Measurements from ENCODE around the gene PPP4R4.
"Not testable (repeated sequence)": the region's sequence is repeated elsewhere in the genome, so short reads cannot be mapped to it uniquely, and the experiment has no call there.

PPP4R4 gene

DNA sequence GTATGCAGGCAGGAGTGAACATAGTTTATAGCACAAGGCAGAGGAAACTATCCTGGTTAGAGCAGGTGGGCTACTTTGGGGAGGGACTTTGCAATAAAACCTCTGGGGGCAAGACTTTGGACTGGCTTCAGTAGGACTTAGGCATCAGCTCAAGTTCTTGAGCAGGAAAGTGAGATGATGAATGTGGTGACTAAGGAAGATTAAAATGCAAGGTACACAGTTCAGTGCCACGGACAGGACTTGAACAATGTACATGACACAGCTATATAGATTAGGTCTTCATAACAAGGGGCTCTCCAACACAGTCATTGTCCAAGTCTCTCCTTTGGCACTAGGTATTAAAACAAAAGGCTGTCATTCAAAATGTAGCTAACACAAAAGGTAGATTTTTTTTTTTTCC, 21.4 kb upstream of the PPP4R4 start:
- DNase-seq (ENCODE audit: insufficient read length) = no peak
- TF ChIP-seq POLR2AphosphoS5 (IDR thresholded peaks at IDR 0.05; ENCODE audit: low read depth, low read length) (no peak), TAF1 (IDR thresholded peaks at IDR 0.05; ENCODE audit: borderline replicate concordance, low read depth, low read length) (no peak), POLR2A (IDR thresholded peaks at IDR 0.05; ENCODE audit: low read depth, low read length) (no peak)
- FAIRE-seq = no peak

DNA sequence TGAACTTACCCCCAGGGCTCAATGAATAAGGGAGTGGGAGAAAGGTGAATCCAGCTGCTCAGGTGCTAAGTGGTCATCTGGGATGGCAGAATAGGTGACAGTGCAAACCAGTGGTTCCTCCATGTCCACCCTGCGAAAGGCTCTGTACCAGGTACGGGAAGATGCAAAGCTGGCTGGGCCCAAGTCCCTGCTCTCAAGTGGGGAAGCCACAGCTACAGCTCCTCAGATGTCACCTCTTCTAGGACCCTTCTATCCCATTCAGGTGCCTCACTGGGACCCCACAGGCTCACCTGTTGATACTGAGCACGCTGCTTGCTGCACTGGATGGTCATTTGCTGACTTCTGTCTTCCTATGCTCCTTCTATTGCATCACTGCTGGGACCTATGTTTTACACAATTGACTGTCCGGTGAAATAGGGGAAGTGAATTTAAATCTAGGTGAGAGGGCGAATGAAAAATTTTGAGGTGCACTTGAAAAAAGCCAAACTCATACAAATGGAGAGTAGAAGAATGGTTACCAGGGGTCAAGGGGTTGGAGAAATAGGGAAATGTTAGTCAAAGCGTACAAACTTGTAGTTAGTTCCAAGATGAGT, 20.3 kb upstream of the PPP4R4 start:
- no peak for FAIRE-seq
- DNase-seq (ENCODE audit: insufficient read length) = no peak
- TF ChIP-seq POLR2AphosphoS5 (IDR thresholded peaks at IDR 0.05; ENCODE audit: low read depth, low read length) = no peak
- no peak for TF ChIP-seq TAF1 (IDR thresholded peaks at IDR 0.05; ENCODE audit: borderline replicate concordance, low read depth, low read length)
- TF ChIP-seq POLR2A (IDR thresholded peaks at IDR 0.05; ENCODE audit: low read depth, low read length) = no peak

GRCh38 chr14:94156143-94156542, 18.0 kb upstream of the PPP4R4 start:
- DNase-seq (ENCODE audit: insufficient read length); FAIRE-seq: not testable (repeated sequence)

DNA sequence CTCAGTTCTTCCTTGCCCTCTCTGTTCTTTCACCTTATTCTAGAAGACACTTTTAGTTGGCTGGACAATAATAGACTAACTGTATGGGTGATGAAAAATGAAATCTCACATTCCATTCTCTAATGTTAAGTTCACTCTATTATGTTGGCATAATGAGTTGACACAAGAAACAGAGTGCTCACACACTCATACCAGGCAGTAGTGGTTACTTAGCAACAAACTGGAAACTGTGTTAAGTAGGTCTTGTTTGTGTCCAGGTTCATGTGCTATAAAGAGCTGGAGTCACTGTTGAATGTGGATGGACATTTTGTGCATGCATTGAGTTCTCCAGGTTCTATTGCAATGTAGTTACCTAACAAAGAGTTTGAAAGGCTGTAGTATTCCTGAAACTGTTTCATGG, 16.9 kb upstream of the PPP4R4 start:
- DNase-seq (ENCODE audit: insufficient read length) (no peak), FAIRE-seq (no peak)
- TF ChIP-seq POLR2A (IDR thresholded peaks at IDR 0.05; ENCODE audit: low read depth, low read length) = no peak
- TF ChIP-seq TAF1 (IDR thresholded peaks at IDR 0.05; ENCODE audit: borderline replicate concordance, low read depth, low read length) = no peak
- no peak for TF ChIP-seq POLR2AphosphoS5 (IDR thresholded peaks at IDR 0.05; ENCODE audit: low read depth, low read length)

GRCh38 chr14:94158239-94158883, 15.8 kb upstream of the PPP4R4 start:
- TF ChIP-seq POLR2A (IDR thresholded peaks at IDR 0.05; ENCODE audit: low read depth, low read length) (no peak), POLR2AphosphoS5 (IDR thresholded peaks at IDR 0.05; ENCODE audit: low read depth, low read length) (no peak), TAF1 (IDR thresholded peaks at IDR 0.05; ENCODE audit: borderline replicate concordance, low read depth, low read length) (no peak)
- no peak for FAIRE-seq
- DNase-seq (ENCODE audit: insufficient read length) = no peak

- FAIRE-seq (no peak), DNase-seq (ENCODE audit: insufficient read length) (no peak)
- no peak for TF ChIP-seq POLR2A (IDR thresholded peaks at IDR 0.05; ENCODE audit: low read depth, low read length)
- no peak for TF ChIP-seq POLR2AphosphoS5 (IDR thresholded peaks at IDR 0.05; ENCODE audit: low read depth, low read length)
- no peak for TF ChIP-seq TAF1 (IDR thresholded peaks at IDR 0.05; ENCODE audit: borderline replicate concordance, low read depth, low read length)
Observed at GRCh38 chr14:94161058-94161457, 13.1 kb upstream of the PPP4R4 start.

- no peak for DNase-seq (ENCODE audit: insufficient read length)
- no peak for FAIRE-seq
- no peak for TF ChIP-seq POLR2AphosphoS5 (IDR thresholded peaks at IDR 0.05; ENCODE audit: low read depth, low read length)
- TF ChIP-seq POLR2A (IDR thresholded peaks at IDR 0.05; ENCODE audit: low read depth, low read length) = no peak
- no peak for TF ChIP-seq TAF1 (IDR thresholded peaks at IDR 0.05; ENCODE audit: borderline replicate concordance, low read depth, low read length)
Observed at GRCh38 chr14:94161981-94162380, 12.1 kb upstream of the PPP4R4 start.

- DNase-seq (ENCODE audit: insufficient read length) (no peak), FAIRE-seq (no peak)
- TF ChIP-seq POLR2A (IDR thresholded peaks at IDR 0.05; ENCODE audit: low read depth, low read length) = no peak
- no peak for TF ChIP-seq TAF1 (IDR thresholded peaks at IDR 0.05; ENCODE audit: borderline replicate concordance, low read depth, low read length)
- no peak for TF ChIP-seq POLR2AphosphoS5 (IDR thresholded peaks at IDR 0.05; ENCODE audit: low read depth, low read length)
Observed at GRCh38 chr14:94162466-94162865, 11.7 kb upstream of the PPP4R4 start.

- no peak for TF ChIP-seq TAF1 (IDR thresholded peaks at IDR 0.05; ENCODE audit: borderline replicate concordance, low read depth, low read length)
- TF ChIP-seq POLR2AphosphoS5 (IDR thresholded peaks at IDR 0.05; ENCODE audit: low read depth, low read length) = no peak
- TF ChIP-seq POLR2A (IDR thresholded peaks at IDR 0.05; ENCODE audit: low read depth, low read length) = no peak
- DNase-seq (ENCODE audit: insufficient read length) (no peak), FAIRE-seq (no peak)
Observed at GRCh38 chr14:94163796-94164195, 10.3 kb upstream of the PPP4R4 start.

DNA sequence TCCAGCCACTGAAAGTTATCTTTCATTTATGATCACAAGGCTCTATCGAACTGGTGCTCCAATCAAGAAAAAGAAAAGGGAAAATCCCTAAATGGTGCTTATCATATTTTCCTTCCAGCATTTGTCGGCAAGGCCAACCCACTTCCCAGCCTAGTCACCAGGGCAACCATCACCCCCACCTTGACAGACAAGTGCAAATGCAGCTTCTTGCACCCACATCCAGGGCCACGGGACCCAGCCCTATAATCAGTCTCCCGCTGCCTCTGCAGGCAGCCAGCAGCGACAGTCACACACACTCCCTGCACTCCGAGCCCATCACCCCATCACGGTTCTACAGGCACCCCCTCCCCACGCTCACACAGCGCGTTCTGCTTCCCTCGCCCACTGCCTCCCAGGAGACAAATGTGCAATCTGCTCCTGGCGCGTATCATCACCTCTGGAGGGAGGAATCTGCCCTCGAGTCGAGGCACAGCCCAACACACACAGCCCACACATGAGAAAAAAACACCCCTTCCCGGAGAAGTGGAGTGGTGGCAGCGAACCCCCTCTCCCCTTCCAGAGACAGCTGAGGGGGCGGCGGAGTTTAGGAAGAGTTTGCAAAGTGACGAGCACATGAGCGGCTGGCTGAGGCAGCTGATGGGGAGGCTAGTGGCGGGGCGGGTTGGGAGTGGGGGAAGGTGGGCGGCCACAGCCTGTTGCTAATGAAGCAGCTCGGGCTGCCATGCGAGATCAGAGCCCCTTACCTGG, 9.3 kb upstream of the PPP4R4 start:
- no peak for FAIRE-seq
- no peak for DNase-seq (ENCODE audit: insufficient read length)
- TF ChIP-seq POLR2A (IDR thresholded peaks at IDR 0.05; ENCODE audit: low read depth, low read length) (no peak), TAF1 (IDR thresholded peaks at IDR 0.05; ENCODE audit: borderline replicate concordance, low read depth, low read length) (no peak), POLR2AphosphoS5 (IDR thresholded peaks at IDR 0.05; ENCODE audit: low read depth, low read length) (no peak)

- no peak for FAIRE-seq
- no peak for TF ChIP-seq POLR2A (IDR thresholded peaks at IDR 0.05; ENCODE audit: low read depth, low read length)
- TF ChIP-seq POLR2AphosphoS5 (IDR thresholded peaks at IDR 0.05; ENCODE audit: low read depth, low read length) = no peak
- DNase-seq (ENCODE audit: insufficient read length) = no peak
Observed at GRCh38 chr14:94165744-94166143, 8.4 kb upstream of the PPP4R4 start.

DNA sequence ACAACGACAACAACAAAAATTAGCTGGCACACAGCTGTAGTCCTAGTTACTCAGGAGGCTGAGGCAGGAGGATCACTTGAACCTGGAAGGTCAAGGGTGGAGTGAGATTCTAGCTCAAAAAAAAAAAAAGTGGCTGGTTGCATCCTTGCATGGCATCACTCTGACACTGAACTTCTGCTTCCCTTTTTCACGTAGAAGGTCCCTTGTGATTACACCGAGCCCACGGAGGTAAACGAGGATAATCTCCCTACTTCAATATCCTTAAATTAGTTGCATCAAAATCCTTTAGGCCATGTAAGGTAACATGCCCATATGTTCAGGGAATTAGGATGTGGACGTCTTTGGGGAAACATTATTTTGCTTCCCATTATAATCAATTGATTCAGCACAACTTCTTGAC, 4.0 kb upstream of the PPP4R4 start:
- TF ChIP-seq POLR2AphosphoS5 (IDR thresholded peaks at IDR 0.05; ENCODE audit: low read depth, low read length) = no peak
- TF ChIP-seq POLR2A (IDR thresholded peaks at IDR 0.05; ENCODE audit: low read depth, low read length) = no peak
- TF ChIP-seq TAF1 (IDR thresholded peaks at IDR 0.05; ENCODE audit: borderline replicate concordance, low read depth, low read length) = no peak
- no peak for DNase-seq (ENCODE audit: insufficient read length)
- FAIRE-seq = no peak
